K562 (cell line): ENCODE measurements around the gene PLEKHA7. TPM values are rescaled to one million over a fixed set of nuclear protein-coding genes. Genes with fewer than 3 reads are reported as not detected.

ENCODE experiments used
- ATAC-seq: fragments of 200-7000 bp; cut with Tn5 transposase; 3 replicates; pipeline ENCODE4 v1.9.1; 2020; ENCODE audit warnings: moderate library complexity
- BruUV-seq: library from RNA; stranded (reverse); fragments of 400-500 nt; replicated peaks from 2 replicates; lab custom pipeline; 2021; lab: Mats Ljungman, UMichigan
- CTCF ChIA-PET: fragments of 300-600 bp; formaldehyde crosslinking; extraction: SDS; loops from one replicate; lab custom pipeline; 2021; ENCODE audit warnings: low intra/inter-chr PET ratio; lab: Yijun Ruan, JAX
- POLR2A ChIA-PET: fragments of 300-600, 350-650 bp; sonication (Branson Sonifier 250); formaldehyde crosslinking; extraction: SDS; loops from one replicate; lab custom pipeline; 2021; ENCODE audit warnings: antibody characterized with exemption, inconsistent platforms; lab: Yijun Ruan, JAX
- DNase-seq, 4 experiments: peaks; one replicate each; pipeline versions ENCODE4 v3.0.0 to v3.0.0-alpha.2; 2011 to 2018; ENCODE audit warnings: low spot score in 3 of 4, mixed read lengths in 3 of 4; ENCODE audit errors: extremely low read depth in 1 of 4
- FAIRE-seq: peaks from 2 replicates; lab custom pipeline; 2011; peaks lifted over from hg19 to GRCh38; lab: Jason Lieb, UNC
- H2AFZ ChIP-seq: 2 replicates; pipeline ENCODE4 v1.6.0; 2011; ENCODE audit warnings: low read depth, low read length, control low read depth, inconsistent platforms
- H3K27ac ChIP-seq: fragments of 200-600 bp; 3 replicates; pipeline ENCODE4 v1.8.0; 2011; ENCODE audit warnings: low read depth, mild to moderate bottlenecking, control low read depth, inconsistent platforms, low read length, moderate library complexity, mixed read lengths; ENCODE audit errors: extremely low read depth
- H3K27me3 ChIP-seq, 2 experiments: fragments of 300-600 bp in 1 of 2; 2 replicates in 1 of 2; 3 replicates in 1 of 2; pipeline versions ENCODE4 v1.6.0 to v1.8.0; 2011; ENCODE audit warnings: inconsistent platforms in 2 of 2, low read length in 2 of 2, mild to moderate bottlenecking in 1 of 2, mixed read lengths in 1 of 2, moderate library complexity in 1 of 2; ENCODE audit not compliant: control insufficient read depth in 2 of 2, insufficient read depth in 2 of 2
- H3K36me3 ChIP-seq: fragments of 300-600 bp; 3 replicates; pipeline ENCODE4 v1.8.0; 2011; ENCODE audit warnings: mild to moderate bottlenecking, low read length, inconsistent platforms; ENCODE audit not compliant: control insufficient read depth, insufficient read depth
- H3K4me1 ChIP-seq, 2 experiments: fragments of 200-600 bp in 1 of 2; replicated peaks in 1 of 2; 2 replicates in 1 of 2; 3 replicates in 1 of 2; pipeline versions ENCODE4 v1.5.1 to v1.8.0; 2011; ENCODE audit warnings: inconsistent platforms in 2 of 2, low read length in 2 of 2, mild to moderate bottlenecking in 1 of 2, mixed read lengths in 1 of 2, moderate library complexity in 1 of 2; ENCODE audit not compliant: control insufficient read depth in 2 of 2, insufficient read depth in 2 of 2
- H3K4me2 ChIP-seq: 2 replicates; pipeline ENCODE4 v1.6.1; 2011; ENCODE audit warnings: low read length, control low read depth, inconsistent platforms, mixed read lengths; ENCODE audit not compliant: insufficient read depth
- H3K4me3 ChIP-seq: fragments of 200-600 bp; sonication (generic), shearing (Covaris generic); 2 replicates; pipeline ENCODE4 v1.5.1; 2016; ENCODE audit warnings: control low read depth, inconsistent platforms
- H3K79me2 ChIP-seq: fragments of 200-600 bp; 3 replicates; pipeline ENCODE4 v1.8.0; 2011; ENCODE audit warnings: low read length, inconsistent platforms; ENCODE audit not compliant: control insufficient read depth, insufficient read depth
- H3K9ac ChIP-seq, 2 experiments: 2 replicates each; pipeline versions ENCODE4 v1.6.0 to v1.6.1; 2011; ENCODE audit warnings: low read depth in 2 of 2, low read length in 2 of 2, control low read depth in 1 of 2, inconsistent platforms in 1 of 2, mild to moderate bottlenecking in 1 of 2, mixed read lengths in 1 of 2; ENCODE audit not compliant: insufficient read depth in 1 of 2
- H3K9me1 ChIP-seq: one replicate; pipeline ENCODE4 v1.6.0; 2011; ENCODE audit warnings: inconsistent platforms, mild to moderate bottlenecking, low read length, moderate library complexity; ENCODE audit not compliant: control insufficient read depth, insufficient read depth
- H3K9me3 ChIP-seq: replicated peaks from 2 replicates; pipeline ENCODE4 v1.5.1; 2011; ENCODE audit warnings: low read depth, low read length, inconsistent platforms; ENCODE audit not compliant: control insufficient read depth, insufficient read depth
- H4K20me1 ChIP-seq: replicated peaks from 2 replicates; pipeline ENCODE4 v1.6.1; 2011; ENCODE audit warnings: low read length, inconsistent platforms, mixed read lengths; ENCODE audit not compliant: control insufficient read depth, insufficient read depth
- CBFA2T3 ChIP-seq: fragments of 450-650 bp; IDR thresholded peaks from 2 replicates; pipeline ENCODE4 v1.6.1; 2017
- CEBPG ChIP-seq, 3 experiments: fragments of 200-800 bp in 1 of 3; sonication (Bioruptor generic) in 1 of 3; sonication (generic) in 1 of 3; formaldehyde crosslinking in 1 of 3; IDR thresholded peaks in 2 of 3; conservative IDR thresholded peaks in 1 of 3; 2 replicates each; pipeline versions ENCODE4 v1.6.1 to v1.8.0; 2016 to 2022; ENCODE audit warnings: missing compliant biosample characterization in 2 of 3, missing genetic modification characterization in 2 of 3, mild to moderate bottlenecking in 1 of 3, missing genetic modification reagents in 1 of 3
- FOXJ2 ChIP-seq: fragments of 200-800 bp; sonication (Bioruptor generic); IDR thresholded peaks from 2 replicates; pipeline ENCODE4 v1.6.1; 2016; ENCODE audit warnings: missing genetic modification characterization, missing compliant biosample characterization
- JUND ChIP-seq, 2 experiments: IDR thresholded peaks; 2 replicates in 1 of 2; 3 replicates in 1 of 2; pipeline ENCODE4 v1.6.1; 2011; ENCODE audit warnings: borderline replicate concordance in 2 of 2, low read depth in 2 of 2, low read length in 2 of 2, improper control_type of control experiment in 1 of 2, missing biosample characterization in 1 of 2, missing genetic modification characterization in 1 of 2, missing genetic modification reagents in 1 of 2
- WGBS: fragments of 100-300 bp; shearing (Covaris generic); methylation state at CpG from one replicate; pipeline ENCODE4 v1.1.6; 2016; ENCODE audit warnings: low coverage, mixed read lengths; ENCODE audit not compliant: insufficient coverage; ENCODE audit errors: missing lambda C conversion rate; 5-methylcytosine and 5-hydroxymethylcytosine counted together
- in situ Hi-C: fragments of 300-500 bp; cut with MboI; formaldehyde crosslinking; loops from 4 replicates; pipeline ENCODE4 v1.15.0; 2018; ENCODE audit warnings: inconsistent platforms, mixed read lengths
- intact Hi-C: fragments of 100-400 bp; cut with micrococcal nuclease; formaldehyde crosslinking; loops from 2 replicates; pipeline ENCODE4 v1.14.2; 2022
- polyA plus RNA-seq, 8 experiments: library from polyadenylated mRNA; depleted of rRNA in 4 of 8; stranded (reverse) in 5 of 8; unstranded in 3 of 8; fragments of >200 nt; fragmentation: Nextera tagmentation in 2 of 8; fragmentation: Illumina TruSeq in 1 of 8; extraction: Ambion mirVana in 2 of 8; extraction: Trizol in 1 of 8; gene quantifications; 2 replicates each; pipeline versions ENCODE4 v1.2.1 to v1.2.3, GENCODE V29; 2011 to 2014; ENCODE audit warnings: inconsistent platforms in 1 of 8, missing spikeins in 1 of 8
- total RNA-seq, 7 experiments: library from RNA; depleted of rRNA in 6 of 7; stranded (reverse); fragments of >200 nt in 6 of 7; fragmentation: Illumina TruSeq in 2 of 7; extraction: Trizol in 2 of 7; gene quantifications; 2 replicates each; pipeline versions ENCODE4 v1.2.1 to v1.2.3, GENCODE V29; 2011 to 2021; ENCODE audit warnings: low replicate concordance in 1 of 7

PLEKHA7 gene
- total and polyA plus RNA-seq, 9 of the 15 experiments (the other 6 are each of a cell fraction or from before 2014, with no cell fraction given): 0.06 to 0.77 (median 0.20) TPM; not detected in 1

GRCh38 chr11:16926883-16927626, 87.2 kb downstream of the PLEKHA7 start:
- Histone ChIP-seq H3K9me3 (no peaks in the 10 kb centered on the region), H3K27me3 (peaks cover 31 to 47% of the 10 kb centered on the region in 2 experiments), H3K9me1 (no peaks in the 10 kb centered on the region), H4K20me1 (no peaks in the 10 kb centered on the region), H3K4me1 (peaks cover 0 to 4% of the 10 kb centered on the region in 2 experiments; a peak in 3 of 5 replicates), H3K79me2 (no peaks in the 10 kb centered on the region), H2AFZ (no peak overlapping the region), H3K4me3 (no peak overlapping the region), H3K36me3 (no peaks in the 10 kb centered on the region), H3K9ac (no peak overlapping the region), H3K4me2 (no peak overlapping the region), H3K27ac (no peak overlapping the region)
- ATAC-seq (no peak), FAIRE-seq (no peak), DNase-seq (peak in 2 of 4 experiments; percentile 17 to 22)
- ChIA-PET CTCF (no interaction called here), POLR2A (no interaction called here)
- TF ChIP-seq CEBPG (CRISPR knock-in tag; IDR thresholded peaks at IDR 0.05) (no peak), CEBPG (tag; conservative IDR thresholded peaks at IDR 0.05 in 1 of 2, IDR thresholded peaks at IDR 0.05 in 1 of 2) (peak in 1 of 2 experiments; percentile 74), FOXJ2 (tag) (0 out of 2 replicates have a peak, but pooled peaks have one; percentile 17), CBFA2T3 (0 out of 2 replicates have a peak, but pooled peaks have one; percentile 17), JUND (IDR thresholded peaks at IDR 0.05; ENCODE audit: borderline replicate concordance, low read depth, low read length) (no peak), JUND (tag; IDR thresholded peaks at IDR 0.05; ENCODE audit: borderline replicate concordance, low read depth, low read length) (no peak)
- BruUV-seq: no TSS peak
- WGBS: 2% methylated on average over 9 of the region's 9 CpGs
- in situ Hi-C loops (no loop called here), intact Hi-C loops (no loop called here)
